K562 (cell line): ENCODE results near the gene EPB41L4B. TPM values are rescaled to one million over a fixed set of nuclear protein-coding genes. Genes with fewer than 3 reads are reported as not detected.

ENCODE experiments used
- ATAC-seq: fragments of 200-7000 bp; cut with Tn5 transposase; 3 replicates; pipeline ENCODE4 v1.9.1; 2020; ENCODE audit warnings: moderate library complexity
- BruUV-seq: library from RNA; stranded (reverse); fragments of 400-500 nt; replicated peaks from 2 replicates; lab custom pipeline; 2021; lab: Mats Ljungman, UMichigan
- CTCF ChIA-PET: fragments of 300-600 bp; formaldehyde crosslinking; extraction: SDS; loops from one replicate; lab custom pipeline; 2021; ENCODE audit warnings: low intra/inter-chr PET ratio; lab: Yijun Ruan, JAX
- POLR2A ChIA-PET: fragments of 300-600, 350-650 bp; sonication (Branson Sonifier 250); formaldehyde crosslinking; extraction: SDS; loops from one replicate; lab custom pipeline; 2021; ENCODE audit warnings: antibody characterized with exemption, inconsistent platforms; lab: Yijun Ruan, JAX
- DNase-seq, 4 experiments: peaks; one replicate each; pipeline versions ENCODE4 v3.0.0 to v3.0.0-alpha.2; 2011 to 2018; ENCODE audit warnings: low spot score in 3 of 4, mixed read lengths in 3 of 4; ENCODE audit errors: extremely low read depth in 1 of 4
- FAIRE-seq: peaks from 2 replicates; lab custom pipeline; 2011; peaks lifted over from hg19 to GRCh38; lab: Jason Lieb, UNC
- H2AFZ ChIP-seq: 2 replicates; pipeline ENCODE4 v1.6.0; 2011; ENCODE audit warnings: low read depth, low read length, control low read depth, inconsistent platforms
- H3K27ac ChIP-seq: fragments of 200-600 bp; 3 replicates; pipeline ENCODE4 v1.8.0; 2011; ENCODE audit warnings: low read depth, mild to moderate bottlenecking, control low read depth, inconsistent platforms, low read length, moderate library complexity, mixed read lengths; ENCODE audit errors: extremely low read depth
- H3K27me3 ChIP-seq, 2 experiments: fragments of 300-600 bp in 1 of 2; 2 replicates in 1 of 2; 3 replicates in 1 of 2; pipeline versions ENCODE4 v1.6.0 to v1.8.0; 2011; ENCODE audit warnings: inconsistent platforms in 2 of 2, low read length in 2 of 2, mild to moderate bottlenecking in 1 of 2, mixed read lengths in 1 of 2, moderate library complexity in 1 of 2; ENCODE audit not compliant: control insufficient read depth in 2 of 2, insufficient read depth in 2 of 2
- H3K36me3 ChIP-seq: fragments of 300-600 bp; 3 replicates; pipeline ENCODE4 v1.8.0; 2011; ENCODE audit warnings: mild to moderate bottlenecking, low read length, inconsistent platforms; ENCODE audit not compliant: control insufficient read depth, insufficient read depth
- H3K4me1 ChIP-seq, 2 experiments: fragments of 200-600 bp in 1 of 2; replicated peaks in 1 of 2; 2 replicates in 1 of 2; 3 replicates in 1 of 2; pipeline versions ENCODE4 v1.5.1 to v1.8.0; 2011; ENCODE audit warnings: inconsistent platforms in 2 of 2, low read length in 2 of 2, mild to moderate bottlenecking in 1 of 2, mixed read lengths in 1 of 2, moderate library complexity in 1 of 2; ENCODE audit not compliant: control insufficient read depth in 2 of 2, insufficient read depth in 2 of 2
- H3K4me2 ChIP-seq: 2 replicates; pipeline ENCODE4 v1.6.1; 2011; ENCODE audit warnings: low read length, control low read depth, inconsistent platforms, mixed read lengths; ENCODE audit not compliant: insufficient read depth
- H3K4me3 ChIP-seq: fragments of 200-600 bp; sonication (generic), shearing (Covaris generic); 2 replicates; pipeline ENCODE4 v1.5.1; 2016; ENCODE audit warnings: control low read depth, inconsistent platforms
- H3K79me2 ChIP-seq: fragments of 200-600 bp; 3 replicates; pipeline ENCODE4 v1.8.0; 2011; ENCODE audit warnings: low read length, inconsistent platforms; ENCODE audit not compliant: control insufficient read depth, insufficient read depth
- H3K9ac ChIP-seq, 2 experiments: 2 replicates each; pipeline versions ENCODE4 v1.6.0 to v1.6.1; 2011; ENCODE audit warnings: low read depth in 2 of 2, low read length in 2 of 2, control low read depth in 1 of 2, inconsistent platforms in 1 of 2, mild to moderate bottlenecking in 1 of 2, mixed read lengths in 1 of 2; ENCODE audit not compliant: insufficient read depth in 1 of 2
- H3K9me1 ChIP-seq: one replicate; pipeline ENCODE4 v1.6.0; 2011; ENCODE audit warnings: inconsistent platforms, mild to moderate bottlenecking, low read length, moderate library complexity; ENCODE audit not compliant: control insufficient read depth, insufficient read depth
- H3K9me3 ChIP-seq: replicated peaks from 2 replicates; pipeline ENCODE4 v1.5.1; 2011; ENCODE audit warnings: low read depth, low read length, inconsistent platforms; ENCODE audit not compliant: control insufficient read depth, insufficient read depth
- H4K20me1 ChIP-seq: replicated peaks from 2 replicates; pipeline ENCODE4 v1.6.1; 2011; ENCODE audit warnings: low read length, inconsistent platforms, mixed read lengths; ENCODE audit not compliant: control insufficient read depth, insufficient read depth
- HOXB6 ChIP-seq: fragments of 250-450 bp; sonication (Bioruptor Pico); IDR thresholded peaks from 2 replicates; pipeline ENCODE4 v1.5.1; 2022; ENCODE audit warnings: mild to moderate bottlenecking, borderline replicate concordance
- WGBS: fragments of 100-300 bp; shearing (Covaris generic); methylation state at CpG from one replicate; pipeline ENCODE4 v1.1.6; 2016; ENCODE audit warnings: low coverage, mixed read lengths; ENCODE audit not compliant: insufficient coverage; ENCODE audit errors: missing lambda C conversion rate; 5-methylcytosine and 5-hydroxymethylcytosine counted together
- in situ Hi-C: fragments of 300-500 bp; cut with MboI; formaldehyde crosslinking; loops from 4 replicates; pipeline ENCODE4 v1.15.0; 2018; ENCODE audit warnings: inconsistent platforms, mixed read lengths
- intact Hi-C: fragments of 100-400 bp; cut with micrococcal nuclease; formaldehyde crosslinking; loops from 2 replicates; pipeline ENCODE4 v1.14.2; 2022
- polyA plus RNA-seq, 8 experiments: library from polyadenylated mRNA; depleted of rRNA in 4 of 8; stranded (reverse) in 5 of 8; unstranded in 3 of 8; fragments of >200 nt; fragmentation: Nextera tagmentation in 2 of 8; fragmentation: Illumina TruSeq in 1 of 8; extraction: Ambion mirVana in 2 of 8; extraction: Trizol in 1 of 8; gene quantifications; 2 replicates each; pipeline versions ENCODE4 v1.2.1 to v1.2.3, GENCODE V29; 2011 to 2014; ENCODE audit warnings: inconsistent platforms in 1 of 8, missing spikeins in 1 of 8
- total RNA-seq, 7 experiments: library from RNA; depleted of rRNA in 6 of 7; stranded (reverse); fragments of >200 nt in 6 of 7; fragmentation: Illumina TruSeq in 2 of 7; extraction: Trizol in 2 of 7; gene quantifications; 2 replicates each; pipeline versions ENCODE4 v1.2.1 to v1.2.3, GENCODE V29; 2011 to 2021; ENCODE audit warnings: low replicate concordance in 1 of 7
- TF ChIP-seq, protein P1 (sequence below): fragments of 450-650 bp; IDR thresholded peaks from 2 replicates; pipeline ENCODE4 v1.6.1; 2016; ENCODE audit warnings: mild to moderate bottlenecking, moderate library complexity
- TF ChIP-seq, protein P2 (sequence below): fragments of 450-650 bp; IDR thresholded peaks from 2 replicates; pipeline ENCODE4 v1.6.1; 2016
- TF ChIP-seq, protein P3 (sequence below): fragments of 450-650 bp; formaldehyde crosslinking; conservative IDR thresholded peaks from 2 replicates; pipeline ENCODE4 v1.4.0; 2022; ENCODE audit warnings: mild to moderate bottlenecking, missing genetic modification characterization

EPB41L4B gene
- total and polyA plus RNA-seq, 9 of the 15 experiments (the other 6 are each of a cell fraction or from before 2014, with no cell fraction given) = 0.09 to 0.38 (median 0.21) TPM

DNA sequence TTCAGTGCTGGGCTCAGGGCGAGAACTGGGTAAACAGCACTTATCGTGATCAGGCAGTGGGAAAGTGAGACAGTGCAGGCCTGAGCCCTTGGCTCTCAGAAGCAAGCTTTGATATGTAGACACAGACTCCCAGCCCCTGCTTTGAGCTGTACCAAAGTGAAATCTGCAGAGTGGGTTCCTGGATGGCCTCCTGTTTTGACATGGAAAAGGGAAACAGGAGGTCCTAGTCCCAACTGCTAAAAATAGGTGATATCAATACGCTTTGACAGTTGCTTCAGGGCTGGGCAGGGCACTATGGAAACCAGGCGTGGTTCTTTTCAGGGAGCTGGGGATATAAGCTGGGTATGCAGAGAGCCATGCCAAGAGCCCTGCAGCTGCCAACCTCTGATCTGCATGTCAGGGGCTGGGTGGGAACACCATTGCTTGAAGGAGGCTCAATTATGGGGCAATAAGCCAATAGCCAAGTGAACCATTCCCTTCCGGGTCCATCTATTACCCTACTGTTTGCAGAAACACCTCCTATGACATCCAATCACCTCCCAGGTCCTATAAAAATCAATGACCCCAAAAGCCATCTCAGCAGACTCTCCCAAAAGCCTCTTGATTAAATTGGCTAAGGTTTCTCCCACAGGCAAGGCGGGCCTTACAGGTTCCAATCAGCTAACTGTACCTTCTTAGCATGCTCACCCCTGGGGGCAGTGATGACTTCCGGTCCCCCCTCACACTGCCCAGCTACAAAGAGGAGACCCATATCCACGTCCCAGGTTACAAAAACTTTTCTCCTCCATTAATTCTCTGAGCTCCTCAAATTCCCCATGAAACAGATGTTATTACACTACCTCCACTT is 45.8 kb downstream of the EPB41L4B start:
- Histone ChIP-seq H3K9me1 (no peaks in the 10 kb centered on the region), H3K27ac (no peak overlapping the region), H3K9me3 (no peaks in the 10 kb centered on the region), H3K79me2 (no peaks in the 10 kb centered on the region), H3K36me3 (no peaks in the 10 kb centered on the region), H3K4me3 (no peak overlapping the region), H3K4me1 (peaks cover 0 to 3% of the 10 kb centered on the region in 2 experiments; a peak in 1 of 5 replicates), H3K27me3 (peaks cover 7 to 53% of the 10 kb centered on the region in 2 experiments; a peak in 4 of 5 replicates), H2AFZ (no peak overlapping the region), H3K4me2 (no peak overlapping the region), H4K20me1 (no peaks in the 10 kb centered on the region), H3K9ac (peak overlapping the region in 1 of 2 experiments; percentile 13; a peak in 1 of 4 replicates)
- DNase-seq (no peak), FAIRE-seq (no peak), ATAC-seq (no peak)
- in situ Hi-C loops = no loop called here
- POLR2A ChIA-PET = no interaction called here
- CTCF ChIA-PET = no interaction called here
- whole genome bisulfite sequencing = 1% methylated on average over 8 of the region's 8 CpGs
- intact Hi-C loops = loop anchor here (10.0 kb wide), 1 partner anchor 60 kb away; no protein-coding TSS in a partner anchor
- no TSS peak for BruUV-seq
- TF ChIP-seq, protein P1, sequence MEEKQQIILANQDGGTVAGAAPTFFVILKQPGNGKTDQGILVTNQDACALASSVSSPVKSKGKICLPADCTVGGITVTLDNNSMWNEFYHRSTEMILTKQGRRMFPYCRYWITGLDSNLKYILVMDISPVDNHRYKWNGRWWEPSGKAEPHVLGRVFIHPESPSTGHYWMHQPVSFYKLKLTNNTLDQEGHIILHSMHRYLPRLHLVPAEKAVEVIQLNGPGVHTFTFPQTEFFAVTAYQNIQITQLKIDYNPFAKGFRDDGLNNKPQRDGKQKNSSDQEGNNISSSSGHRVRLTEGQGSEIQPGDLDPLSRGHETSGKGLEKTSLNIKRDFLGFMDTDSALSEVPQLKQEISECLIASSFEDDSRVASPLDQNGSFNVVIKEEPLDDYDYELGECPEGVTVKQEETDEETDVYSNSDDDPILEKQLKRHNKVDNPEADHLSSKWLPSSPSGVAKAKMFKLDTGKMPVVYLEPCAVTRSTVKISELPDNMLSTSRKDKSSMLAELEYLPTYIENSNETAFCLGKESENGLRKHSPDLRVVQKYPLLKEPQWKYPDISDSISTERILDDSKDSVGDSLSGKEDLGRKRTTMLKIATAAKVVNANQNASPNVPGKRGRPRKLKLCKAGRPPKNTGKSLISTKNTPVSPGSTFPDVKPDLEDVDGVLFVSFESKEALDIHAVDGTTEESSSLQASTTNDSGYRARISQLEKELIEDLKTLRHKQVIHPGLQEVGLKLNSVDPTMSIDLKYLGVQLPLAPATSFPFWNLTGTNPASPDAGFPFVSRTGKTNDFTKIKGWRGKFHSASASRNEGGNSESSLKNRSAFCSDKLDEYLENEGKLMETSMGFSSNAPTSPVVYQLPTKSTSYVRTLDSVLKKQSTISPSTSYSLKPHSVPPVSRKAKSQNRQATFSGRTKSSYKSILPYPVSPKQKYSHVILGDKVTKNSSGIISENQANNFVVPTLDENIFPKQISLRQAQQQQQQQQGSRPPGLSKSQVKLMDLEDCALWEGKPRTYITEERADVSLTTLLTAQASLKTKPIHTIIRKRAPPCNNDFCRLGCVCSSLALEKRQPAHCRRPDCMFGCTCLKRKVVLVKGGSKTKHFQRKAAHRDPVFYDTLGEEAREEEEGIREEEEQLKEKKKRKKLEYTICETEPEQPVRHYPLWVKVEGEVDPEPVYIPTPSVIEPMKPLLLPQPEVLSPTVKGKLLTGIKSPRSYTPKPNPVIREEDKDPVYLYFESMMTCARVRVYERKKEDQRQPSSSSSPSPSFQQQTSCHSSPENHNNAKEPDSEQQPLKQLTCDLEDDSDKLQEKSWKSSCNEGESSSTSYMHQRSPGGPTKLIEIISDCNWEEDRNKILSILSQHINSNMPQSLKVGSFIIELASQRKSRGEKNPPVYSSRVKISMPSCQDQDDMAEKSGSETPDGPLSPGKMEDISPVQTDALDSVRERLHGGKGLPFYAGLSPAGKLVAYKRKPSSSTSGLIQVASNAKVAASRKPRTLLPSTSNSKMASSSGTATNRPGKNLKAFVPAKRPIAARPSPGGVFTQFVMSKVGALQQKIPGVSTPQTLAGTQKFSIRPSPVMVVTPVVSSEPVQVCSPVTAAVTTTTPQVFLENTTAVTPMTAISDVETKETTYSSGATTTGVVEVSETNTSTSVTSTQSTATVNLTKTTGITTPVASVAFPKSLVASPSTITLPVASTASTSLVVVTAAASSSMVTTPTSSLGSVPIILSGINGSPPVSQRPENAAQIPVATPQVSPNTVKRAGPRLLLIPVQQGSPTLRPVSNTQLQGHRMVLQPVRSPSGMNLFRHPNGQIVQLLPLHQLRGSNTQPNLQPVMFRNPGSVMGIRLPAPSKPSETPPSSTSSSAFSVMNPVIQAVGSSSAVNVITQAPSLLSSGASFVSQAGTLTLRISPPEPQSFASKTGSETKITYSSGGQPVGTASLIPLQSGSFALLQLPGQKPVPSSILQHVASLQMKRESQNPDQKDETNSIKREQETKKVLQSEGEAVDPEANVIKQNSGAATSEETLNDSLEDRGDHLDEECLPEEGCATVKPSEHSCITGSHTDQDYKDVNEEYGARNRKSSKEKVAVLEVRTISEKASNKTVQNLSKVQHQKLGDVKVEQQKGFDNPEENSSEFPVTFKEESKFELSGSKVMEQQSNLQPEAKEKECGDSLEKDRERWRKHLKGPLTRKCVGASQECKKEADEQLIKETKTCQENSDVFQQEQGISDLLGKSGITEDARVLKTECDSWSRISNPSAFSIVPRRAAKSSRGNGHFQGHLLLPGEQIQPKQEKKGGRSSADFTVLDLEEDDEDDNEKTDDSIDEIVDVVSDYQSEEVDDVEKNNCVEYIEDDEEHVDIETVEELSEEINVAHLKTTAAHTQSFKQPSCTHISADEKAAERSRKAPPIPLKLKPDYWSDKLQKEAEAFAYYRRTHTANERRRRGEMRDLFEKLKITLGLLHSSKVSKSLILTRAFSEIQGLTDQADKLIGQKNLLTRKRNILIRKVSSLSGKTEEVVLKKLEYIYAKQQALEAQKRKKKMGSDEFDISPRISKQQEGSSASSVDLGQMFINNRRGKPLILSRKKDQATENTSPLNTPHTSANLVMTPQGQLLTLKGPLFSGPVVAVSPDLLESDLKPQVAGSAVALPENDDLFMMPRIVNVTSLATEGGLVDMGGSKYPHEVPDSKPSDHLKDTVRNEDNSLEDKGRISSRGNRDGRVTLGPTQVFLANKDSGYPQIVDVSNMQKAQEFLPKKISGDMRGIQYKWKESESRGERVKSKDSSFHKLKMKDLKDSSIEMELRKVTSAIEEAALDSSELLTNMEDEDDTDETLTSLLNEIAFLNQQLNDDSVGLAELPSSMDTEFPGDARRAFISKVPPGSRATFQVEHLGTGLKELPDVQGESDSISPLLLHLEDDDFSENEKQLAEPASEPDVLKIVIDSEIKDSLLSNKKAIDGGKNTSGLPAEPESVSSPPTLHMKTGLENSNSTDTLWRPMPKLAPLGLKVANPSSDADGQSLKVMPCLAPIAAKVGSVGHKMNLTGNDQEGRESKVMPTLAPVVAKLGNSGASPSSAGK = no peak
- TF ChIP-seq, protein P2, sequence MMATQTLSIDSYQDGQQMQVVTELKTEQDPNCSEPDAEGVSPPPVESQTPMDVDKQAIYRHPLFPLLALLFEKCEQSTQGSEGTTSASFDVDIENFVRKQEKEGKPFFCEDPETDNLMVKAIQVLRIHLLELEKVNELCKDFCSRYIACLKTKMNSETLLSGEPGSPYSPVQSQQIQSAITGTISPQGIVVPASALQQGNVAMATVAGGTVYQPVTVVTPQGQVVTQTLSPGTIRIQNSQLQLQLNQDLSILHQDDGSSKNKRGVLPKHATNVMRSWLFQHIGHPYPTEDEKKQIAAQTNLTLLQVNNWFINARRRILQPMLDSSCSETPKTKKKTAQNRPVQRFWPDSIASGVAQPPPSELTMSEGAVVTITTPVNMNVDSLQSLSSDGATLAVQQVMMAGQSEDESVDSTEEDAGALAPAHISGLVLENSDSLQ = no peak
- TF ChIP-seq, protein P3, sequence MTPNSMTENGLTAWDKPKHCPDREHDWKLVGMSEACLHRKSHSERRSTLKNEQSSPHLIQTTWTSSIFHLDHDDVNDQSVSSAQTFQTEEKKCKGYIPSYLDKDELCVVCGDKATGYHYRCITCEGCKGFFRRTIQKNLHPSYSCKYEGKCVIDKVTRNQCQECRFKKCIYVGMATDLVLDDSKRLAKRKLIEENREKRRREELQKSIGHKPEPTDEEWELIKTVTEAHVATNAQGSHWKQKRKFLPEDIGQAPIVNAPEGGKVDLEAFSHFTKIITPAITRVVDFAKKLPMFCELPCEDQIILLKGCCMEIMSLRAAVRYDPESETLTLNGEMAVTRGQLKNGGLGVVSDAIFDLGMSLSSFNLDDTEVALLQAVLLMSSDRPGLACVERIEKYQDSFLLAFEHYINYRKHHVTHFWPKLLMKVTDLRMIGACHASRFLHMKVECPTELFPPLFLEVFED (CRISPR knock-in tag) = no peak
- TF ChIP-seq HOXB6 (CRISPR knock-in tag) = no peak
